ENCODE results near the gene MLLT3. TPM values are rescaled to one million over a fixed set of nuclear protein-coding genes. Genes with fewer than 3 reads are reported as not detected.

Gene MLLT3
- total and polyA plus RNA-seq, 2 of the 8 experiments (the other 6 are each of a cell fraction or from before 2014, with no cell fraction given): 5.9 to 9.6 TPM

GRCh38 chr9:20472342-20473045 lies 149.8 kb downstream of the MLLT3 start:
- Histone ChIP-seq H2BK12ac (ENCODE audit: low read depth, low read length) (no peak overlapping the region), H4K20me1 (replicated peaks in 1 of 2; ENCODE audit: control insufficient read depth in 1 of 2, insufficient read depth in 2 of 2, low read length in 2 of 2) (no peaks in the 10 kb centered on the region)
- DNase-seq (ENCODE audit: low read depth in 1 of 2, low spot score in 2 of 2): no peak

More at GRCh38 chr9:20472342-20473045, 149.8 kb downstream of the MLLT3 start:
- Histone ChIP-seq H4K8ac (ENCODE audit: extremely low read depth, insufficient read depth, low read length) (no peak overlapping the region), H2BK20ac (ENCODE audit: low read length) (no peak overlapping the region), H3K79me2 (ENCODE audit: control insufficient read depth in 1 of 2, insufficient read depth in 2 of 2, low read length in 2 of 2) (no peaks in the 10 kb centered on the region), H2BK15ac (ENCODE audit: low read length) (no peak overlapping the region), H2AFZ (ENCODE audit: low read length) (no peak overlapping the region), H3K36me3 (ENCODE audit: control insufficient read depth in 2 of 4, insufficient read depth in 4 of 4, low read length in 3 of 4) (no peaks in the 10 kb centered on the region), H3K4me1 (replicated peaks in 1 of 4; ENCODE audit: control insufficient read depth in 3 of 4, insufficient read depth in 4 of 4, low read length in 3 of 4) (no peaks in the 10 kb centered on the region; a peak in 2 of 7 replicates), H3K23ac (ENCODE audit: insufficient read length) (no peak overlapping the region), H3K27ac (ENCODE audit: low read depth, low read length) (no peak overlapping the region), H3K14ac (ENCODE audit: insufficient read length) (no peak overlapping the region), H3K18ac (ENCODE audit: extremely low read depth, low read length) (no peak overlapping the region), H4K5ac (ENCODE audit: insufficient read length, low read depth, low read length) (no peak overlapping the region), H3K4me3 (ENCODE audit: extremely low read depth in 1 of 4, insufficient read depth in 2 of 4, low read depth in 3 of 4, low read length in 4 of 4) (no peak overlapping the region), H3K56ac (replicated peaks; ENCODE audit: insufficient read length, low read depth, low read length) (no peak overlapping the region), H3K9ac (replicated peaks in 1 of 4; ENCODE audit: extremely low read depth in 1 of 4, low read depth in 3 of 4, low read length in 3 of 4) (no peak overlapping the region), H3K79me1 (ENCODE audit: low read depth, low read length) (no peaks in the 10 kb centered on the region), H2AK5ac (ENCODE audit: low read depth, low read length) (no peak overlapping the region), H3K4ac (replicated peaks; ENCODE audit: insufficient read length, low read depth, low read length) (no peak overlapping the region), H2BK5ac (ENCODE audit: low read depth, low read length) (no peak overlapping the region), H4K91ac (replicated peaks; ENCODE audit: insufficient read length, low read length) (no peak overlapping the region), H3K23me2 (ENCODE audit: low read depth, low read length) (no peaks in the 10 kb centered on the region), H3K4me2 (ENCODE audit: insufficient read depth in 1 of 2, low read depth in 2 of 2, low read length in 2 of 2) (no peak overlapping the region), H2BK120ac (replicated peaks; ENCODE audit: low read depth, low read length) (no peak overlapping the region), H3K9me3 (ENCODE audit: insufficient read depth in 2 of 2, low read depth in 1 of 2, low read length in 1 of 2) (no peaks in the 10 kb centered on the region), H3K27me3 (replicated peaks in 1 of 4; ENCODE audit: control insufficient read depth in 3 of 4, extremely low read depth in 1 of 4, insufficient read depth in 3 of 4, low read length in 3 of 4) (no peaks in the 10 kb centered on the region)
- POLR2A ChIA-PET (ENCODE audit: partially characterized antibody): no interaction called here
- CTCF ChIA-PET (ENCODE audit: partially characterized antibody): interaction anchor here (0.7 to 0.8 kb wide), 2 partner anchors 14 to 354 kb away, joined by 3 read pairs; no protein-coding TSS in a partner anchor
- TF ChIP-seq PHF8 (conservative IDR thresholded peaks at IDR 0.05; ENCODE audit: low read depth, low read length) (no peak), NANOG (IDR thresholded peaks at IDR 0.05; ENCODE audit: insufficient read depth, low read depth, low read length, poor library complexity, severe bottlenecking) (no peak), HDAC2 (IDR thresholded peaks at IDR 0.05; ENCODE audit: borderline replicate concordance in 1 of 2, low read depth in 2 of 2, low read length in 2 of 2) (no peak), TAF7 (optimal IDR thresholded peaks at IDR 0.05; ENCODE audit: borderline replicate concordance, low read depth, low read length) (no peak), FOSL1 (IDR thresholded peaks at IDR 0.05; ENCODE audit: insufficient read depth, low read depth, low read length) (no peak), GABPA (IDR thresholded peaks at IDR 0.05; ENCODE audit: borderline replicate concordance, insufficient read depth, low read length) (no peak), POU5F1 (IDR thresholded peaks at IDR 0.05; ENCODE audit: low read depth, low read length) (no peak), SIX5 (IDR thresholded peaks at IDR 0.05; ENCODE audit: low read depth, low read length) (no peak), MAFK (IDR thresholded peaks at IDR 0.05; ENCODE audit: low read depth, low read length) (no peak), RXRA (IDR thresholded peaks at IDR 0.05; ENCODE audit: insufficient read depth, low read depth, low read length) (no peak), YY1 (IDR thresholded peaks at IDR 0.05; ENCODE audit: low read depth, low read length) (no peak)
- WGBS, 2 experiments (ENCODE audit: extremely low coverage in 1 of 2, insufficient coverage in 1 of 2, insufficient read length in 1 of 2, insufficient replicate concordance in 2 of 2, low coverage in 1 of 2, low lambda C conversion rate in 2 of 2, missing lambda C conversion rate in 1 of 2): 93% methylated on average over 2 of the region's 2 CpGs; no CpG with 5 or more reads in 1 of the 2 experiments
- no peak for FAIRE-seq

Data from H1 (cell line).